ENCODE data around the gene GRK3.
"Not testable (repeated sequence)": the region's sequence is repeated elsewhere in the genome, so short reads cannot be mapped to it uniquely, and the experiment has no call there.

DNA sequence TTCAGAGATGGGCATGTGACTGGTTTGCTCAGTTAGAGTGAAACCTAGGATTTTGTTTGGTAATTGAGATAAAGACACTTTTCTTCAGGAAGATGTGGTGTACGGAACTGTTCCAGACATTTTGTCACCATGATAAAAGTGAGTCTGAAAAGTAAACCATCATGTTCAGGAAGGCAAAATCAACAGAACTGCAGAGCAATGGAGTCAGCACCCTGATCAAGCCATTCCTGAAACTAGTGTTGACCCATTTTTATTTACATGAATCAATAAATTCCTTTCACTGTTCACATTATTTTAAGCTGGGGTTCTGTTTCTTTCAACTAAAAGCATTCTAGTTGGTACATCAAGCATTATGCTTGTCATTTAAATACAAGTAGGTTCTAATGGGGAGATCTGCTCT lies 35.4 kb upstream of the GRK3 start:
- TF ChIP-seq, protein P1, sequence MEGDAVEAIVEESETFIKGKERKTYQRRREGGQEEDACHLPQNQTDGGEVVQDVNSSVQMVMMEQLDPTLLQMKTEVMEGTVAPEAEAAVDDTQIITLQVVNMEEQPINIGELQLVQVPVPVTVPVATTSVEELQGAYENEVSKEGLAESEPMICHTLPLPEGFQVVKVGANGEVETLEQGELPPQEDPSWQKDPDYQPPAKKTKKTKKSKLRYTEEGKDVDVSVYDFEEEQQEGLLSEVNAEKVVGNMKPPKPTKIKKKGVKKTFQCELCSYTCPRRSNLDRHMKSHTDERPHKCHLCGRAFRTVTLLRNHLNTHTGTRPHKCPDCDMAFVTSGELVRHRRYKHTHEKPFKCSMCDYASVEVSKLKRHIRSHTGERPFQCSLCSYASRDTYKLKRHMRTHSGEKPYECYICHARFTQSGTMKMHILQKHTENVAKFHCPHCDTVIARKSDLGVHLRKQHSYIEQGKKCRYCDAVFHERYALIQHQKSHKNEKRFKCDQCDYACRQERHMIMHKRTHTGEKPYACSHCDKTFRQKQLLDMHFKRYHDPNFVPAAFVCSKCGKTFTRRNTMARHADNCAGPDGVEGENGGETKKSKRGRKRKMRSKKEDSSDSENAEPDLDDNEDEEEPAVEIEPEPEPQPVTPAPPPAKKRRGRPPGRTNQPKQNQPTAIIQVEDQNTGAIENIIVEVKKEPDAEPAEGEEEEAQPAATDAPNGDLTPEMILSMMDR (IDR thresholded peaks at IDR 0.05): not testable (repeated sequence)
- TF ChIP-seq POLR2A, EP300 (IDR thresholded peaks at IDR 0.05): not testable (repeated sequence)
